ENCODE data around the gene PIGH. TPM values are rescaled to one million over a fixed set of nuclear protein-coding genes. Genes with fewer than 3 reads are reported as not detected.

Gene PIGH
- polyA plus RNA-seq, 1 donor from 2014 or later = 91.8 TPM

DNA sequence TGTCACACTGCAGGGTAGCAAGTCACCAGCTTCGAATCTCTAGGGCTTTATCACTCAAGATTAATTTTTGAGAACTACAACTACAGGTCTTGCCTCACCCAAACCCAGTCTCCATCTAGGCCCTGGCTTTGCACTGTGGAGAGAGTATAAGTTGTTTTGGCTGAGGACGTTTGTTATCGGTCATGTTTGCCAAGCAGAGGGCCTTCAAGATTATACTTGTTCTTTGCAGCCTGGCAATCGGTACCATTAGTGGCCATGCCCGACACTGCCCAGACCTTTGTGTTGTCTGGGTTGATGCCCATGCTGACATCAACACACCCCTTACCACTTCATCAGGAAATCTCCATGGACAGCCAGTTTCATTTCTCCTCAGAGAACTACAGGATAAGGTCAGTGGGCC, 45.3 kb upstream of the PIGH start:
- Histone ChIP-seq H3K4me3 (ENCODE audit: low read length) (no peak overlapping the region), H3K4me2 (ENCODE audit: low read length) (no peak overlapping the region), H3K79me2 (replicated peaks; ENCODE audit: insufficient read depth, low read length) (no peaks in the 10 kb centered on the region), H2AFZ (ENCODE audit: low read depth, low read length) (no peak overlapping the region), H4K20me1 (ENCODE audit: insufficient read depth) (no peaks in the 10 kb centered on the region), H3F3A (ENCODE audit: insufficient read depth, low read length, poor library complexity, severe bottlenecking) (no peaks in the 10 kb centered on the region), H3K9me3 (ENCODE audit: low read length) (no peaks in the 10 kb centered on the region), H3K27ac (ENCODE audit: low read length) (no peak overlapping the region), H3K27me3 (ENCODE audit: insufficient read depth, low read depth, low read length) (no peaks in the 10 kb centered on the region), H3K36me3 (ENCODE audit: insufficient read depth, low read length) (peaks cover 16% of the 10 kb centered on the region), H3K9me2 (ENCODE audit: insufficient read depth, low read length) (no peaks in the 10 kb centered on the region), H3K9ac (ENCODE audit: low read length) (no peak overlapping the region)
- TF ChIP-seq MXI1 (conservative IDR thresholded peaks at IDR 0.05; ENCODE audit: poor library complexity, severe bottlenecking) (no peak), RAD21 (conservative IDR thresholded peaks at IDR 0.05) (no peak), POLR2AphosphoS5 (IDR thresholded peaks at IDR 0.05) (no peak), TAF1 (IDR thresholded peaks at IDR 0.05; ENCODE audit: low read depth) (no peak), EZH2 (IDR thresholded peaks at IDR 0.05; ENCODE audit: borderline replicate concordance, insufficient read depth, low read length, poor library complexity, severe bottlenecking) (no peak), SMC3 (conservative IDR thresholded peaks at IDR 0.05; ENCODE audit: poor library complexity) (no peak), EP300 (conservative IDR thresholded peaks at IDR 0.05; ENCODE audit: poor library complexity, severe bottlenecking) (no peak)
- TF ChIP-seq, protein P1, sequence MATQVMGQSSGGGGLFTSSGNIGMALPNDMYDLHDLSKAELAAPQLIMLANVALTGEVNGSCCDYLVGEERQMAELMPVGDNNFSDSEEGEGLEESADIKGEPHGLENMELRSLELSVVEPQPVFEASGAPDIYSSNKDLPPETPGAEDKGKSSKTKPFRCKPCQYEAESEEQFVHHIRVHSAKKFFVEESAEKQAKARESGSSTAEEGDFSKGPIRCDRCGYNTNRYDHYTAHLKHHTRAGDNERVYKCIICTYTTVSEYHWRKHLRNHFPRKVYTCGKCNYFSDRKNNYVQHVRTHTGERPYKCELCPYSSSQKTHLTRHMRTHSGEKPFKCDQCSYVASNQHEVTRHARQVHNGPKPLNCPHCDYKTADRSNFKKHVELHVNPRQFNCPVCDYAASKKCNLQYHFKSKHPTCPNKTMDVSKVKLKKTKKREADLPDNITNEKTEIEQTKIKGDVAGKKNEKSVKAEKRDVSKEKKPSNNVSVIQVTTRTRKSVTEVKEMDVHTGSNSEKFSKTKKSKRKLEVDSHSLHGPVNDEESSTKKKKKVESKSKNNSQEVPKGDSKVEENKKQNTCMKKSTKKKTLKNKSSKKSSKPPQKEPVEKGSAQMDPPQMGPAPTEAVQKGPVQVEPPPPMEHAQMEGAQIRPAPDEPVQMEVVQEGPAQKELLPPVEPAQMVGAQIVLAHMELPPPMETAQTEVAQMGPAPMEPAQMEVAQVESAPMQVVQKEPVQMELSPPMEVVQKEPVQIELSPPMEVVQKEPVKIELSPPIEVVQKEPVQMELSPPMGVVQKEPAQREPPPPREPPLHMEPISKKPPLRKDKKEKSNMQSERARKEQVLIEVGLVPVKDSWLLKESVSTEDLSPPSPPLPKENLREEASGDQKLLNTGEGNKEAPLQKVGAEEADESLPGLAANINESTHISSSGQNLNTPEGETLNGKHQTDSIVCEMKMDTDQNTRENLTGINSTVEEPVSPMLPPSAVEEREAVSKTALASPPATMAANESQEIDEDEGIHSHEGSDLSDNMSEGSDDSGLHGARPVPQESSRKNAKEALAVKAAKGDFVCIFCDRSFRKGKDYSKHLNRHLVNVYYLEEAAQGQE (IDR thresholded peaks at IDR 0.05; ENCODE audit: borderline replicate concordance) = no peak
- TF ChIP-seq, protein P2, sequence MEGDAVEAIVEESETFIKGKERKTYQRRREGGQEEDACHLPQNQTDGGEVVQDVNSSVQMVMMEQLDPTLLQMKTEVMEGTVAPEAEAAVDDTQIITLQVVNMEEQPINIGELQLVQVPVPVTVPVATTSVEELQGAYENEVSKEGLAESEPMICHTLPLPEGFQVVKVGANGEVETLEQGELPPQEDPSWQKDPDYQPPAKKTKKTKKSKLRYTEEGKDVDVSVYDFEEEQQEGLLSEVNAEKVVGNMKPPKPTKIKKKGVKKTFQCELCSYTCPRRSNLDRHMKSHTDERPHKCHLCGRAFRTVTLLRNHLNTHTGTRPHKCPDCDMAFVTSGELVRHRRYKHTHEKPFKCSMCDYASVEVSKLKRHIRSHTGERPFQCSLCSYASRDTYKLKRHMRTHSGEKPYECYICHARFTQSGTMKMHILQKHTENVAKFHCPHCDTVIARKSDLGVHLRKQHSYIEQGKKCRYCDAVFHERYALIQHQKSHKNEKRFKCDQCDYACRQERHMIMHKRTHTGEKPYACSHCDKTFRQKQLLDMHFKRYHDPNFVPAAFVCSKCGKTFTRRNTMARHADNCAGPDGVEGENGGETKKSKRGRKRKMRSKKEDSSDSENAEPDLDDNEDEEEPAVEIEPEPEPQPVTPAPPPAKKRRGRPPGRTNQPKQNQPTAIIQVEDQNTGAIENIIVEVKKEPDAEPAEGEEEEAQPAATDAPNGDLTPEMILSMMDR (IDR thresholded peaks at IDR 0.05; ENCODE audit: poor library complexity, severe bottlenecking) = no peak

DNA sequence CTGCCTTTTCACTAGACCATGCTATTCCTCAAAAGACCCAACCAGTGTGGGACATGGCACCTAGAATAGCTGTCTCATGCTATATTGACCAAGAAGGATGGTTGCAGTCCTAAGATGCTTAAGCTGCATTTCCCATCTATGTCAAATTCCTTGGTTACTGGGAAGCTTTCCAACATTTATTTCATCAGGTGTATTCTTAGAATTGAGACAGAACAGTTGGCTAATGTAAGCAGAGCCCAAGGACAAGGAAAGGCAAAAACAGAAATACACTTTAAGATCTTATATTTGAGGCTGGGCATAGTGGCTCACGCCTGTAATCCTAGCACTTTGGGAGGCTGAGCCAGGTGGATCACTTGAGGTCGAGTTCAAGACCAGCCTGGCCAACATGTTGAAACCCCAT, 44.4 kb upstream of the PIGH start:
- no peak overlapping the region for H3K4me3 ChIP-seq (ENCODE audit: low read length)
- no peak overlapping the region for H3K4me2 ChIP-seq (ENCODE audit: low read length)
- no peaks in the 10 kb centered on the region for H3K27me3 ChIP-seq (ENCODE audit: insufficient read depth, low read depth, low read length)
- no peaks in the 10 kb centered on the region for H4K20me1 ChIP-seq (ENCODE audit: insufficient read depth)
- TF ChIP-seq POLR2AphosphoS5 (IDR thresholded peaks at IDR 0.05) (no peak), EP300 (conservative IDR thresholded peaks at IDR 0.05; ENCODE audit: poor library complexity, severe bottlenecking) (no peak), EZH2 (IDR thresholded peaks at IDR 0.05; ENCODE audit: borderline replicate concordance, insufficient read depth, low read length, poor library complexity, severe bottlenecking) (no peak), MXI1 (conservative IDR thresholded peaks at IDR 0.05; ENCODE audit: poor library complexity, severe bottlenecking) (no peak), RAD21 (conservative IDR thresholded peaks at IDR 0.05) (no peak), TAF1 (IDR thresholded peaks at IDR 0.05; ENCODE audit: low read depth) (no peak), SMC3 (conservative IDR thresholded peaks at IDR 0.05; ENCODE audit: poor library complexity) (no peak)
- TF ChIP-seq, protein P1 (IDR thresholded peaks at IDR 0.05; ENCODE audit: borderline replicate concordance) = no peak
- H2AFZ ChIP-seq (ENCODE audit: low read depth, low read length) = no peak overlapping the region
- H3K79me2 ChIP-seq (replicated peaks; ENCODE audit: insufficient read depth, low read length) = no peaks in the 10 kb centered on the region
- no peaks in the 10 kb centered on the region for H3K9me2 ChIP-seq (ENCODE audit: insufficient read depth, low read length)
- H3F3A ChIP-seq (ENCODE audit: insufficient read depth, low read length, poor library complexity, severe bottlenecking) = no peaks in the 10 kb centered on the region
- H3K9me3 ChIP-seq (ENCODE audit: low read length) = no peaks in the 10 kb centered on the region
- no peak overlapping the region for H3K27ac ChIP-seq (ENCODE audit: low read length)
- H3K36me3 ChIP-seq (ENCODE audit: insufficient read depth, low read length) = peaks cover 12% of the 10 kb centered on the region
- no peak overlapping the region for H3K9ac ChIP-seq (ENCODE audit: low read length)
